Dedifferentiated amniotic fluid mesenchymal stem cell (primary cell): Measurements from ENCODE around the gene CCN5.
A peak's percentile ranks its signal among the peaks of the same experiment; 100 is the strongest.
"Not testable (repeated sequence)": the region's sequence is repeated elsewhere in the genome, so short reads cannot be mapped to it uniquely, and the experiment has no call there.

Experiments
- DNase-seq: peaks from one replicate; pipeline ENCODE4 v3.0.0-alpha.2; 2016; ENCODE audit errors: extremely low spot score

The CCN5 gene

GRCh38 chr20:44695295-44695673 is 19.9 kb upstream of the CCN5 start:
- DNase-seq, result no peak

GRCh38 chr20:44695674-44696300 is 19.4 kb upstream of the CCN5 start:
- no peak for DNase-seq

- no peak for DNase-seq
These were observed 18.9 kb upstream of the CCN5 start for GRCh38 chr20:44696315-44696714.

GRCh38 chr20:44697041-44697440 is 18.1 kb upstream of the CCN5 start:
- DNase-seq, result not testable (repeated sequence)

- no peak for DNase-seq
These were observed 16.8 kb upstream of the CCN5 start for GRCh38 chr20:44698351-44698750.

- no peak for DNase-seq
These were observed 14.9 kb upstream of the CCN5 start for GRCh38 chr20:44700306-44700705.

- DNase-seq, result no peak
These were observed 13.9 kb upstream of the CCN5 start for GRCh38 chr20:44701118-44701857.

- DNase-seq, result no peak
These were observed 13.3 kb upstream of the CCN5 start for GRCh38 chr20:44701858-44702256.

GRCh38 chr20:44702776-44703175 is 12.4 kb upstream of the CCN5 start:
- DNase-seq, result peak; percentile 38

GRCh38 chr20:44703183-44703925 is 11.8 kb upstream of the CCN5 start:
- DNase-seq, result no peak

- no peak for DNase-seq
These were observed 11.1 kb upstream of the CCN5 start for GRCh38 chr20:44703956-44704488.

- no peak for DNase-seq
These were observed 10.6 kb upstream of the CCN5 start for GRCh38 chr20:44704551-44704971.

GRCh38 chr20:44705364-44706094 is 9.6 kb upstream of the CCN5 start:
- DNase-seq, result no peak

- DNase-seq, result peak; percentile 54
These were observed 8.7 kb upstream of the CCN5 start for GRCh38 chr20:44706301-44707017.

GRCh38 chr20:44707018-44707579 is 8.1 kb upstream of the CCN5 start:
- no peak for DNase-seq

- no peak for DNase-seq
These were observed 5.8 kb upstream of the CCN5 start for GRCh38 chr20:44709380-44709779.

- DNase-seq, result no peak
These were observed 5.4 kb upstream of the CCN5 start for GRCh38 chr20:44709797-44710196.

GRCh38 chr20:44711237-44711636 is 3.9 kb upstream of the CCN5 start:
- DNase-seq, result no peak

- DNase-seq, result no peak
These were observed 968 bp upstream of the CCN5 start for GRCh38 chr20:44714102-44714700.

- DNase-seq, result no peak
These were observed 535 bp downstream of the CCN5 start for GRCh38 chr20:44715499-44716308.
